Uterus (tissue), 4 donors: ENCODE results near the gene KCND2. TPM values are rescaled to one million over a fixed set of nuclear protein-coding genes. Genes with fewer than 3 reads are reported as not detected.
"Not testable (repeated sequence)": the region's sequence is repeated elsewhere in the genome, so short reads cannot be mapped to it uniquely, and the experiment has no call there.

Experiments used
- DNase-seq, 2 donors: peaks; one replicate each; pipeline ENCODE4 v3.0.0-alpha.2; 2019 to 2020
- H3K27ac ChIP-seq, 2 donors: fragments of 200-600 bp; sonication (generic); 1 replicate in 1 of 2; 2 replicates in 1 of 2; pipeline ENCODE4 v1.5.1; 2016 to 2018
- H3K27me3 ChIP-seq, 2 donors: fragments of 200-600 bp; sonication (generic); one replicate each; pipeline ENCODE4 v1.5.1; 2018 to 2019; ENCODE audit warnings: control low read depth in 1 of 2
- H3K36me3 ChIP-seq, 2 donors: fragments of 200-600 bp; sonication (generic); one replicate each; pipeline ENCODE4 v1.5.1; 2019; ENCODE audit warnings: control low read depth in 1 of 2
- H3K4me1 ChIP-seq, 2 donors: fragments of 200-600 bp; sonication (generic); one replicate each; pipeline ENCODE4 v1.5.1; 2018 to 2019; ENCODE audit warnings: control low read depth in 1 of 2
- H3K4me3 ChIP-seq, 2 donors: fragments of 200-600 bp; sonication (generic); 1 replicate in 1 of 2; 2 replicates in 1 of 2; pipeline ENCODE4 v1.5.1; 2018 to 2019; ENCODE audit warnings: mild to moderate bottlenecking in 1 of 2
- H3K9me3 ChIP-seq, 2 donors: fragments of 200-600 bp; sonication (generic); one replicate each; pipeline ENCODE4 v1.5.1; 2019; ENCODE audit warnings: control low read depth in 1 of 2
- POLR2A ChIP-seq, 2 donors: fragments of 450-650 bp; IDR thresholded peaks; one replicate each; pipeline ENCODE4 v1.6.1; 2016; ENCODE audit warnings: antibody characterized with exemption in 2 of 2, mild to moderate bottlenecking in 1 of 2, moderate library complexity in 1 of 2
- intact Hi-C: fragments of 100-400 bp; cut with DNase I; formaldehyde crosslinking; loops from one replicate; pipeline ENCODE4 v1.15.1; 2023; ENCODE audit warnings: low total_unique reads
- total RNA-seq, 4 donors: library from RNA; depleted of rRNA in 3 of 4; stranded (reverse); fragments of >200 nt in 3 of 4; gene quantifications; one replicate each; pipeline versions ENCODE4 v1.1.0 to v1.2.4, GENCODE V29; 2014 to 2023
- TF ChIP-seq, protein P1 (sequence below), 4 experiments: fragments of 200-600 bp in 2 of 4; fragments of 450-650 bp in 2 of 4; sonication (generic) in 2 of 4; IDR thresholded peaks; one replicate each; pipeline ENCODE4 v1.5.1; 2016 to 2019; ENCODE audit warnings: antibody characterized with exemption in 4 of 4, mild to moderate bottlenecking in 2 of 4, moderate library complexity in 1 of 4
- donor health status: DM: yes; HTN: yes; CAD: no.

Gene KCND2
- total RNA-seq, 4 donors from 2014 or later: 0.26 to 6.0 (median 4.5) TPM

DNA sequence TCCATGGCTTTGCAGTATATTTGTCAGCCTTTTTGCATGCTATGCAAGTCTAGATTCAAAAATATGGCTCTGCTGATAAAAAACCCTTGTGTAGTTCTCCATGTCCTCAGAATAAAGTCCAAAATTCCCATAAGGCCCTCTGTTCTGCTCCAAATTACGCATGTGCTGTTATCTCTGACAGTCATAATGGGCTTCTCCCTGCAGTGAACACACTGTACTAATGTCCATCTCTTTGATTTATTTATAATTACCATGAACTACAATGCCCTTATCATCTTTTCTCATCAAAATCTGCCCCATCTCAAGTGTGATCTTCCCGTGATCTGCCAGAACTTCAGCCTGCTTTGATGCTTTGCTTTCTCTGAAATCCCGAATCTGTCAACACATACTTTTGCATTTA lies 497.2 kb downstream of the KCND2 start:
- H3K36me3 ChIP-seq: no peaks in the 10 kb centered on the region
- no peaks in the 10 kb centered on the region for H3K27me3 ChIP-seq
- H3K9me3 ChIP-seq: no peaks in the 10 kb centered on the region
- DNase-seq: no peak
- intact Hi-C loops: no loop called here
- H3K4me3 ChIP-seq: no peak overlapping the region
- no peak for TF ChIP-seq POLR2A (IDR thresholded peaks at IDR 0.05)
- TF ChIP-seq, protein P1, sequence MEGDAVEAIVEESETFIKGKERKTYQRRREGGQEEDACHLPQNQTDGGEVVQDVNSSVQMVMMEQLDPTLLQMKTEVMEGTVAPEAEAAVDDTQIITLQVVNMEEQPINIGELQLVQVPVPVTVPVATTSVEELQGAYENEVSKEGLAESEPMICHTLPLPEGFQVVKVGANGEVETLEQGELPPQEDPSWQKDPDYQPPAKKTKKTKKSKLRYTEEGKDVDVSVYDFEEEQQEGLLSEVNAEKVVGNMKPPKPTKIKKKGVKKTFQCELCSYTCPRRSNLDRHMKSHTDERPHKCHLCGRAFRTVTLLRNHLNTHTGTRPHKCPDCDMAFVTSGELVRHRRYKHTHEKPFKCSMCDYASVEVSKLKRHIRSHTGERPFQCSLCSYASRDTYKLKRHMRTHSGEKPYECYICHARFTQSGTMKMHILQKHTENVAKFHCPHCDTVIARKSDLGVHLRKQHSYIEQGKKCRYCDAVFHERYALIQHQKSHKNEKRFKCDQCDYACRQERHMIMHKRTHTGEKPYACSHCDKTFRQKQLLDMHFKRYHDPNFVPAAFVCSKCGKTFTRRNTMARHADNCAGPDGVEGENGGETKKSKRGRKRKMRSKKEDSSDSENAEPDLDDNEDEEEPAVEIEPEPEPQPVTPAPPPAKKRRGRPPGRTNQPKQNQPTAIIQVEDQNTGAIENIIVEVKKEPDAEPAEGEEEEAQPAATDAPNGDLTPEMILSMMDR (IDR thresholded peaks at IDR 0.05): no peak
- no peaks in the 10 kb centered on the region for H3K4me1 ChIP-seq
- no peak overlapping the region for H3K27ac ChIP-seq

DNA sequence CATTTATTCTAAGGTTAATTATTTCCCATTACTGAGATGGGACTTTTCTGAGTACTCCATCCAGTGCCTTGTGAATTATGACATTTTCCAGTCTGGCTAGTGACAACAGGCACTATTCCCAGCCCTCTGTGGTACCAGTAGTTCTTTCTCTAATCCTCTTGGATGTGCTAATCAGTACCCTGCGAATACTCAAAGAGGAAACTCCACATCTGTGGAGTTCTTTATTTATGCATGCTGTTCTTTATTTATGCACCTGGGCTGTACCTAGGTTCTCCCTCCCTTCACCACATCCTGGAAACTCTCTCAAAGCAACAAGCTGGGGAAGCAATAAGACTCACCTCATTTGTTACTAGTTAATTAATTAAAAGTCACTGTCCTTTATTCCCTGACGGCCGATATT lies 501.5 kb downstream of the KCND2 start:
- DNase-seq: no peak
- Histone ChIP-seq H3K36me3 (no peaks in the 10 kb centered on the region), H3K9me3 (no peaks in the 10 kb centered on the region), H3K4me1 (no peaks in the 10 kb centered on the region), H3K27me3 (no peaks in the 10 kb centered on the region), H3K27ac (no peak overlapping the region), H3K4me3 (no peak overlapping the region)
- intact Hi-C loops: no loop called here
- TF ChIP-seq POLR2A (IDR thresholded peaks at IDR 0.05): no peak
- TF ChIP-seq, protein P1 (IDR thresholded peaks at IDR 0.05): no peak

DNA sequence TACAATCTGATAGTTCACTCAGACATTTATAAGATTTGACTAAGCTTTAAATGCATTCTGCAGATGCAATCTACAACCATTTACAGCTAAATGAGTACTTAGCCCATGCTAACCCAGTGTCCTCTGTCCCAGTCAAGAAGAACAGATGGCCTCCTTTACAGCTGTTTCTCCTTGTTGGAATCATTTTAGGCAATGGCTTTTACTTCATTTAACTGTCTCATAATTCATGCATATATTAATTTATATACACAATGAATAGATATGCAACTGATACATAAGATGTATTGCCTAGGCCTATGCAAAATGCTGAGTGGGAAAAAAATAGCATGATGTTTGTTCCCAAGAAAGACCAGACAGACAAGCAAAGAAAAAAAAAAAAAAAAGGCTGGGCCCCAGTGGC lies 502.8 kb downstream of the KCND2 start:
- no peak for DNase-seq
- Histone ChIP-seq H3K27me3 (no peaks in the 10 kb centered on the region), H3K36me3 (no peaks in the 10 kb centered on the region), H3K27ac (no peak overlapping the region), H3K4me3 (no peak overlapping the region), H3K4me1 (no peaks in the 10 kb centered on the region), H3K9me3 (no peaks in the 10 kb centered on the region)
- TF ChIP-seq POLR2A (IDR thresholded peaks at IDR 0.05): no peak
- TF ChIP-seq, protein P1 (IDR thresholded peaks at IDR 0.05): no peak
- intact Hi-C loops: no loop called here

DNA sequence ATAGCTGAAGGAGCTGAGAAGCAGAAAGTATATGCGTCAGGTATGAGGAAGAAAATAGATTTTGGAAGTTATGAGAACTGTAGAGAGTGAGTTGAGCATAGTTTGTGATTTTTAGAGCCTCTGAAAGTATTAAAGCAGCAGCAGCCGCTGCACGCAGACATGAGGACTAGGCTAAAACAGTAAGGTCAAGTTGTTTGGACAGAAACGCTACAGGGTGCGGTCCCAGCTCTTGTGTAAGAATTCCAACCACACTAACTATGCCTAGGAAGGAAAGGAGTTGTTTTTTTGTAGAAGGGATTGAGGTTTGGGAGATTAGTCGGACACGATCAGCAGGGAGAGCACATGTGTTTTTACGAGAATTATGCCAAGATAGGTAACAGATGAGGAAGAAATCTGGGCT lies 506.1 kb downstream of the KCND2 start:
- H3K4me3 ChIP-seq, DNase-seq, intact Hi-C loops, H3K36me3 ChIP-seq, H3K27me3 ChIP-seq, H3K4me1 ChIP-seq, H3K27ac ChIP-seq, H3K9me3 ChIP-seq: not testable (repeated sequence)

DNA sequence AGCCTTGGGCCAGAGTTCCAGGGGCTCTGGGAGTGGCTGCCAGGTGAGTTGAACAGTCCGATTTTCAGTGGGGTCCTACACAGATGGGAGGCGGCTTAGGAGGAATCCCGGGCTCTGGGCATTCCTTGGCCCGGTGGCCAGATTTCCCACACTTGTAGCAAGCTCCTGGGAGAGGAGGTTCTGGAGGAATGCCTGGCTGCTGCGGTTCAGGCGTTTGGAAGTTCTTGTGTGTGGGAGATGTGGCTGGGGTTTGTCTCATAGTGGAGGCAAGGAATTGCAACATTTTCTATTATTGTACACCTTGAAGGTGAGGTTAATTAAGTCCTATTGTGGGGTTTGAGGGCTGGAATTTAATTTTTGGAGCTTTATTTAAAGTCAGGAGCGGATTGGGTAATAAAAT lies 507.5 kb downstream of the KCND2 start:
- H3K4me3 ChIP-seq, H3K27ac ChIP-seq, H3K27me3 ChIP-seq, intact Hi-C loops, H3K4me1 ChIP-seq, H3K9me3 ChIP-seq, H3K36me3 ChIP-seq, DNase-seq: not testable (repeated sequence)

DNA sequence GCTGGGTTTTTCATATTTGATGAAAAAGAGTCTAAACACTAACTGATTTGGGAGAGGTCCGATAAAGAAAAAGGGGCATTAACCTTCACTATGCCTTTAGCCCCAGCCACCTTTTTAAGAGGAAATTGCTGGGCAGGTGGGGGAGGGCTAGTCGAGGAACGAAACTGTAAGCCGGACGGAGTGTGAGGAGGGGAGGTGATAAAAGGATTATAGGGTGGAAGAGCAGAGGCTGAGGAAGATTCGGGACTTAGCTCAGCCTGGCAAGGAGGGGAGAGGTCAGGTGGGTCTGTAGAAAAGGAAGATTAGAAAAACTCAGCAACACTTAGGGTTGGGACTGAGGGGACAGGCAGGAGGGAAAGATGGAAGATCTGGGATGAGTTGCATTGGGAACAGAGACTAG lies 508.0 kb downstream of the KCND2 start:
- no peaks in the 10 kb centered on the region for H3K27me3 ChIP-seq
- no peak for TF ChIP-seq POLR2A (IDR thresholded peaks at IDR 0.05)
- TF ChIP-seq, protein P1 (IDR thresholded peaks at IDR 0.05): no peak
- H3K4me1 ChIP-seq: no peaks in the 10 kb centered on the region
- no peak overlapping the region for H3K27ac ChIP-seq
- H3K9me3 ChIP-seq: no peaks in the 10 kb centered on the region
- H3K36me3 ChIP-seq: no peaks in the 10 kb centered on the region
- intact Hi-C loops: no loop called here
- no peak overlapping the region for H3K4me3 ChIP-seq
- DNase-seq: no peak

DNA sequence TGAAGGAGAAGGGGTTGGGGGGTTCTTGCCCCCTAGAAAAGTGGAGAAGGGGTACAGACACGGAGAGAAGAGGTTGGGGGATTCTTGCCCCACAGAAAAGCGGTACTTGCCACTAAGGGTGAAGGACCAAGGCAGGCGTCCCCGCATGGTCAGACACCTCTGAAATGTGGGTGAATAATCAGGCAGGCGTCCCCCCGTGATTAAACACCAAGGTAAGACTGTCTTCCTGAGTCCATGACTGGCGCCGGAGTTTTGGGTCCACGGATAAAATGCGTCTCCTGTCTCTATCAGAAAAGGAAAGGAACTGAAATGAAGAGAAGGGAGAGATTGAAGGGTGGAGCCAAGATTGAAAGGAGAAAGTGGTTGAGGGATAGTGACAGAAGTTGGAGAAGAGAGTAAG lies 508.9 kb downstream of the KCND2 start:
- H3K36me3 ChIP-seq, H3K9me3 ChIP-seq, H3K4me1 ChIP-seq, H3K4me3 ChIP-seq, H3K27ac ChIP-seq, DNase-seq, intact Hi-C loops, H3K27me3 ChIP-seq: not testable (repeated sequence)
